K562 (cell line): ENCODE data around the gene SLC16A5. TPM values are rescaled to one million over a fixed set of nuclear protein-coding genes. Genes with fewer than 3 reads are reported as not detected.

ENCODE experiments used
- ELF4 ChIP-seq: fragments of 450-650 bp; formaldehyde crosslinking; IDR thresholded peaks from 2 replicates; pipeline ENCODE4 v1.4.0; 2022; ENCODE audit warnings: missing genetic modification characterization
- HOXB6 ChIP-seq: fragments of 250-450 bp; sonication (Bioruptor Pico); IDR thresholded peaks from 2 replicates; pipeline ENCODE4 v1.5.1; 2022; ENCODE audit warnings: mild to moderate bottlenecking, borderline replicate concordance
- ILK ChIP-seq: fragments of 450-650 bp; IDR thresholded peaks from 2 replicates; pipeline ENCODE4 v1.6.1; 2016; ENCODE audit warnings: missing genetic modification characterization, low read depth, mild to moderate bottlenecking, missing compliant biosample characterization, moderate library complexity, borderline replicate concordance
- IRF1 ChIP-seq: sonication (generic); formaldehyde crosslinking; IDR thresholded peaks from 2 replicates; pipeline ENCODE4 v1.8.0; 2022; ENCODE audit warnings: missing genetic modification reagents, mild to moderate bottlenecking, borderline replicate concordance
- KAT8 ChIP-seq: fragments of 450-650 bp; IDR thresholded peaks from 2 replicates; pipeline ENCODE4 v1.6.1; 2016; ENCODE audit warnings: low read depth, mild to moderate bottlenecking
- MAFK ChIP-seq: IDR thresholded peaks from 2 replicates; pipeline ENCODE4 v1.6.1; 2011; ENCODE audit warnings: low read length, improper control_type of control experiment
- NR2C2 ChIP-seq, 2 experiments: fragments of 200-800 bp in 1 of 2; sonication (Bioruptor generic) in 1 of 2; sonication (generic) in 1 of 2; formaldehyde crosslinking in 1 of 2; IDR thresholded peaks; 2 replicates each; pipeline versions ENCODE4 v1.6.1 to v1.8.0; 2016 to 2022; ENCODE audit warnings: mild to moderate bottlenecking in 1 of 2, missing compliant biosample characterization in 1 of 2, missing genetic modification characterization in 1 of 2, missing genetic modification reagents in 1 of 2
- REST ChIP-seq, 2 experiments: fragments of 450-650 bp; formaldehyde crosslinking in 1 of 2; IDR thresholded peaks; 2 replicates each; pipeline versions ENCODE4 v1.4.0 to v1.6.1; 2014 to 2020; ENCODE audit warnings: mild to moderate bottlenecking in 2 of 2, borderline replicate concordance in 1 of 2, low read depth in 1 of 2
- SMAD4 ChIP-seq: fragments of 250-450 bp; sonication (Bioruptor Pico); conservative IDR thresholded peaks from 2 replicates; pipeline ENCODE4 v1.8.0; 2021; ENCODE audit warnings: inconsistent platforms, mild to moderate bottlenecking, moderate library complexity
- SNIP1 ChIP-seq: fragments of 450-650 bp; IDR thresholded peaks from 2 replicates; pipeline ENCODE4 v1.7.1; 2017; ENCODE audit warnings: low read depth, mild to moderate bottlenecking
- SOX6 ChIP-seq: fragments of 450-650 bp; IDR thresholded peaks from 2 replicates; pipeline ENCODE4 v1.6.1; 2014; ENCODE audit warnings: mild to moderate bottlenecking
- STAG1 ChIP-seq: sonication (generic); formaldehyde crosslinking; IDR thresholded peaks from 2 replicates; pipeline ENCODE4 v1.5.0; 2020; ENCODE audit warnings: missing genetic modification reagents, borderline replicate concordance
- ZNF274 ChIP-seq: IDR thresholded peaks from 2 replicates; pipeline ENCODE4 v1.6.1; 2011; ENCODE audit warnings: low read depth, mild to moderate bottlenecking, low read length, moderate library complexity, borderline replicate concordance
- ZNF511 ChIP-seq: sonication (generic); formaldehyde crosslinking; IDR thresholded peaks from 2 replicates; pipeline ENCODE4 v1.8.0; 2022; ENCODE audit warnings: mild to moderate bottlenecking, missing genetic modification reagents
- ZNF518B ChIP-seq: fragments of 250-450 bp; sonication (Bioruptor Pico); IDR thresholded peaks from 2 replicates; pipeline ENCODE4 v1.5.0; 2021; ENCODE audit warnings: mild to moderate bottlenecking, moderate library complexity
- polyA plus RNA-seq, 8 experiments: library from polyadenylated mRNA; depleted of rRNA in 4 of 8; stranded (reverse) in 5 of 8; unstranded in 3 of 8; fragments of >200 nt; fragmentation: Nextera tagmentation in 2 of 8; fragmentation: Illumina TruSeq in 1 of 8; extraction: Ambion mirVana in 2 of 8; extraction: Trizol in 1 of 8; gene quantifications; 2 replicates each; pipeline versions ENCODE4 v1.2.1 to v1.2.3, GENCODE V29; 2011 to 2014; ENCODE audit warnings: inconsistent platforms in 1 of 8, missing spikeins in 1 of 8
- total RNA-seq, 7 experiments: library from RNA; depleted of rRNA in 6 of 7; stranded (reverse); fragments of >200 nt in 6 of 7; fragmentation: Illumina TruSeq in 2 of 7; extraction: Trizol in 2 of 7; gene quantifications; 2 replicates each; pipeline versions ENCODE4 v1.2.1 to v1.2.3, GENCODE V29; 2011 to 2021; ENCODE audit warnings: low replicate concordance in 1 of 7

SLC16A5 gene
- total and polyA plus RNA-seq, 9 of the 15 experiments (the other 6 are each of a cell fraction or from before 2014, with no cell fraction given) = 0.06 to 2.6 (median 0.91) TPM

GRCh38 chr17:75074532-75074931 is 13.2 kb upstream of the SLC16A5 start (continued):
- TF ChIP-seq ZNF518B (CRISPR knock-in tag) (no peak), REST (IDR thresholded peaks at IDR 0.05; ENCODE audit: borderline replicate concordance) (no peak), REST (CRISPR knock-in tag; IDR thresholded peaks at IDR 0.05; ENCODE audit: low read depth) (no peak), ZNF511 (CRISPR knock-in tag) (no peak), HOXB6 (no peak), SNIP1 (no peak), STAG1 (CRISPR knock-in tag) (no peak), MAFK (no peak), SOX6 (peak; percentile 50; the same call in 1 of the 2 replicates), ILK (tag) (no peak), ELF4 (CRISPR knock-in tag) (no peak), ZNF274 (no peak), KAT8 (no peak), NR2C2 (CRISPR knock-in tag; IDR thresholded peaks at IDR 0.05) (no peak), NR2C2 (tag; IDR thresholded peaks at IDR 0.05) (peak; percentile 61; the same call in 1 of the 2 replicates), SMAD4 (CRISPR knock-in tag) (peak; percentile 75), IRF1 (CRISPR knock-in tag) (no peak)
